OCI-M1 (cell line): ENCODE measurements around the gene FBXL7.

ENCODE experiments used
- DNase-seq: peaks from one replicate; lab custom pipeline; 2025; lab: John Stamatoyannopoulos, UW

Gene FBXL7

GRCh38 chr5:15544039-15544438 is 44.1 kb downstream of the FBXL7 start:
- DNase-seq: no peak

- no peak for DNase-seq
Measured at GRCh38 chr5:15545082-15545481, 45.1 kb downstream of the FBXL7 start.

GRCh38 chr5:15547261-15547839 is 47.4 kb downstream of the FBXL7 start:
- DNase-seq: no peak

- DNase-seq: no peak
Measured at GRCh38 chr5:15549961-15550360, 50.0 kb downstream of the FBXL7 start.

GRCh38 chr5:15550502-15551112 is 50.6 kb downstream of the FBXL7 start:
- DNase-seq: no peak

GRCh38 chr5:15551113-15551504 is 51.1 kb downstream of the FBXL7 start:
- no peak for DNase-seq

- no peak for DNase-seq
Measured at GRCh38 chr5:15554542-15554941, 54.6 kb downstream of the FBXL7 start.

- no peak for DNase-seq
Measured at GRCh38 chr5:15555176-15555575, 55.2 kb downstream of the FBXL7 start.

- no peak for DNase-seq
Measured at GRCh38 chr5:15558240-15558639, 58.3 kb downstream of the FBXL7 start.

GRCh38 chr5:15558681-15559080 is 58.7 kb downstream of the FBXL7 start:
- DNase-seq: no peak

- no peak for DNase-seq
Measured at GRCh38 chr5:15560421-15560820, 60.4 kb downstream of the FBXL7 start.

- no peak for DNase-seq
Measured at GRCh38 chr5:15564523-15564922, 64.5 kb downstream of the FBXL7 start.

GRCh38 chr5:15564957-15565356 is 65.0 kb downstream of the FBXL7 start:
- no peak for DNase-seq

GRCh38 chr5:15566306-15566705 is 66.3 kb downstream of the FBXL7 start:
- no peak for DNase-seq

- DNase-seq: no peak
Measured at GRCh38 chr5:15566789-15567188, 66.8 kb downstream of the FBXL7 start.

- no peak for DNase-seq
Measured at GRCh38 chr5:15570491-15570890, 70.5 kb downstream of the FBXL7 start.

GRCh38 chr5:15571081-15571480 is 71.1 kb downstream of the FBXL7 start:
- no peak for DNase-seq

GRCh38 chr5:15571618-15572017 is 71.6 kb downstream of the FBXL7 start:
- no peak for DNase-seq

GRCh38 chr5:15573590-15573989 is 73.6 kb downstream of the FBXL7 start:
- DNase-seq: no peak

- DNase-seq: no peak
Measured at GRCh38 chr5:15574128-15574527, 74.1 kb downstream of the FBXL7 start.

- DNase-seq: no peak
Measured at GRCh38 chr5:15574806-15575325, 74.9 kb downstream of the FBXL7 start.

GRCh38 chr5:15575666-15576065 is 75.7 kb downstream of the FBXL7 start:
- DNase-seq: no peak

GRCh38 chr5:15577132-15577531 is 77.2 kb downstream of the FBXL7 start:
- peak; percentile 77 for DNase-seq

- DNase-seq: no peak
Measured at GRCh38 chr5:15577831-15578230, 77.9 kb downstream of the FBXL7 start.
